OCI-LY7 (cell line): ENCODE data around the gene RUVBL2. TPM values are rescaled to one million over a fixed set of nuclear protein-coding genes. Genes with fewer than 3 reads are reported as not detected.

Experiments used
- BruUV-seq: library from RNA; stranded (reverse); fragments of 400-500 nt; replicated peaks from 2 replicates; lab custom pipeline; 2021; lab: Mats Ljungman, UMichigan
- CTCF ChIA-PET: fragments of 300-600 bp; sonication (Branson Sonifier 250); formaldehyde crosslinking; loops from one replicate; lab custom pipeline; 2022; ENCODE audit warnings: antibody characterized with exemption; ENCODE audit not compliant: unreplicated experiment; lab: Charles Lee
- POLR2A ChIA-PET: fragments of 300-600 bp; sonication (Branson Sonifier 250); formaldehyde crosslinking; loops from one replicate; lab custom pipeline; 2022; ENCODE audit warnings: antibody characterized with exemption; lab: Charles Lee
- DNase-seq: peaks from one replicate; pipeline ENCODE4 v3.0.0-alpha.2; 2015; ENCODE audit warnings: low spot score
- H2AFZ ChIP-seq: fragments of 200-600 bp; sonication (generic), shearing (Covaris generic); 2 replicates; pipeline ENCODE4 v1.6.1; 2014; ENCODE audit warnings: mild to moderate bottlenecking, antibody characterized with exemption, low read length, moderate library complexity
- H3K27ac ChIP-seq: fragments of 200-600 bp; sonication (generic); 2 replicates; pipeline ENCODE4 v1.5.1; 2014; ENCODE audit warnings: mixed run types, low read depth, mild to moderate bottlenecking, moderate library complexity, low read length, inconsistent platforms; ENCODE audit not compliant: poor library complexity, severe bottlenecking
- H3K36me3 ChIP-seq: fragments of 200-600 bp; sonication (generic); 2 replicates; pipeline ENCODE4 v1.6.1; 2014; ENCODE audit warnings: mild to moderate bottlenecking, antibody characterized with exemption, low read length, moderate library complexity, mixed read lengths; ENCODE audit not compliant: insufficient read depth
- H3K4me1 ChIP-seq: fragments of 200-600 bp; sonication (generic); 2 replicates; pipeline ENCODE4 v1.5.1; 2014; ENCODE audit warnings: mild to moderate bottlenecking, low read length; ENCODE audit not compliant: insufficient read depth, poor library complexity, severe bottlenecking
- H3K4me2 ChIP-seq: fragments of 200-600 bp; sonication (generic); 2 replicates; pipeline ENCODE4 v1.6.1; 2014; ENCODE audit warnings: mild to moderate bottlenecking, low read length
- H3K4me3 ChIP-seq: fragments of 200-600 bp; sonication (generic); 2 replicates; pipeline ENCODE4 v1.5.1; 2014; ENCODE audit warnings: mild to moderate bottlenecking, low read depth, low read length; ENCODE audit not compliant: poor library complexity, severe bottlenecking
- H3K79me2 ChIP-seq: fragments of 200-600 bp; sonication (generic); 2 replicates; pipeline ENCODE4 v1.6.1; 2016; ENCODE audit warnings: low read depth, mild to moderate bottlenecking, low read length, moderate library complexity, mixed read lengths; ENCODE audit not compliant: insufficient read depth
- H3K9me2 ChIP-seq: fragments of 200-600 bp; sonication (generic); 2 replicates; pipeline ENCODE4 v1.6.1; 2016; ENCODE audit warnings: mild to moderate bottlenecking, low read length, mixed read lengths; ENCODE audit not compliant: insufficient read depth
- H3K9me3 ChIP-seq: fragments of 200-600 bp; sonication (generic); 2 replicates; pipeline ENCODE4 v1.6.1; 2014; ENCODE audit warnings: mild to moderate bottlenecking, mixed run types, low read length, mixed read lengths
- H4K20me1 ChIP-seq: fragments of 200-600 bp; sonication (generic); 2 replicates; pipeline ENCODE4 v1.6.1; 2014; ENCODE audit warnings: mild to moderate bottlenecking, antibody characterized with exemption, low read length, moderate library complexity, mixed read lengths; ENCODE audit not compliant: insufficient read depth
- EZH2phosphoT487 ChIP-seq: fragments of 200-600 bp; sonication (generic); IDR thresholded peaks from 2 replicates; pipeline ENCODE4 v1.6.1; 2018; ENCODE audit warnings: low read depth, borderline replicate concordance, mild to moderate bottlenecking, mixed run types, antibody characterized with exemption, low read length, moderate library complexity, mixed read lengths
- intact Hi-C: fragments of 100-400 bp; cut with micrococcal nuclease; formaldehyde crosslinking; loops from one replicate; pipeline ENCODE4 v1.10.0; 2022; ENCODE audit not compliant: unreplicated experiment
- total RNA-seq, 2 experiments: library from RNA; depleted of rRNA in 1 of 2; stranded (reverse); fragments of >200 nt in 1 of 2; shearing (Covaris generic) in 1 of 2; gene quantifications; 2 replicates each; pipeline ENCODE4 v1.2.3, GENCODE V29; 2014 to 2022
- TF ChIP-seq, protein P1 (sequence below): fragments of 200-600 bp; sonication (generic); conservative IDR thresholded peaks from 2 replicates; pipeline ENCODE4 v1.5.1; 2014; ENCODE audit warnings: mild to moderate bottlenecking, antibody characterized with exemption, low read length, moderate library complexity, mixed read lengths

The RUVBL2 gene
- total RNA-seq, 2 experiments from 2014 or later = 125 to 265 TPM

DNA sequence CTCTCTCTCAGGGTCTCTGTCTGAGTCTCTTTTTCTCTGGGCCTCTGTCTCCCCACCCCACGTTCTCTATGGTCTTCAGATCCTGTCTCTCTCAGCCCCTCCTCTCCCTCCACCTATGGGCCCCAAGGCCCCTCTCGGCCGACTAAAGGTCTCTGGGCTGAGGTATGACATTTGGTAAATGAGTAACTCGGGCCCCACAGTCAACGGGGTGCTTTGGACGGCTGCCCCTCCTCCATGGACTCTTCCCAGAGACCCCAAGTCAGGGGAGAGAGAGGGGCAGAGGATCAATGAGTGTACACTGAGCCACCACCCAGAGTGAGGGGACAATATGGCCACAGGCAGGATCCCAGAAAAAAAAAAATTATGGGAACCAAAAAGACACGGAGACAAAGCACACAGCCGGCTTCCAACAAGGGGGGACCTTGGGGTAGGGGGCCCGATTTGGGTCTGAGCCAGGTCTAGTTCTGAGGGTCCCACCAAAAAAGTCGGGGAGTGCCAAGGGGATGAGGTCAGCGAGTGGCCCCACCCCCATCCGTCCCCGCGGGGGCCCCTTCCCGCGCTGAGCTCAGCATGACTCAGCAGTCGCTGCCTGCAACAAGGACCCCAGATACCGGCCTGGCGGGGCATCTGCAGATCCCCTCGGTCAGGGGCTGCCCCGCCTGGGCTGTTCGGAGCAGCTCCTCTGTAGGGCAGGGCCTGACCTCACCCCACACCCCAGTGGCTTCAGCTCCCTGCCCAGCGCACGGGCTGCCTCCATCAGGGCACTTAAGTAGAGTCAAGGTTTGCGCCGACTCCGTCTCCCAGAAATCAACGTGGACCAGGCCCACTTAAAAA, 30.1 kb upstream of the RUVBL2 start:
- no peak for TF ChIP-seq EZH2phosphoT487
- TF ChIP-seq, protein P1, sequence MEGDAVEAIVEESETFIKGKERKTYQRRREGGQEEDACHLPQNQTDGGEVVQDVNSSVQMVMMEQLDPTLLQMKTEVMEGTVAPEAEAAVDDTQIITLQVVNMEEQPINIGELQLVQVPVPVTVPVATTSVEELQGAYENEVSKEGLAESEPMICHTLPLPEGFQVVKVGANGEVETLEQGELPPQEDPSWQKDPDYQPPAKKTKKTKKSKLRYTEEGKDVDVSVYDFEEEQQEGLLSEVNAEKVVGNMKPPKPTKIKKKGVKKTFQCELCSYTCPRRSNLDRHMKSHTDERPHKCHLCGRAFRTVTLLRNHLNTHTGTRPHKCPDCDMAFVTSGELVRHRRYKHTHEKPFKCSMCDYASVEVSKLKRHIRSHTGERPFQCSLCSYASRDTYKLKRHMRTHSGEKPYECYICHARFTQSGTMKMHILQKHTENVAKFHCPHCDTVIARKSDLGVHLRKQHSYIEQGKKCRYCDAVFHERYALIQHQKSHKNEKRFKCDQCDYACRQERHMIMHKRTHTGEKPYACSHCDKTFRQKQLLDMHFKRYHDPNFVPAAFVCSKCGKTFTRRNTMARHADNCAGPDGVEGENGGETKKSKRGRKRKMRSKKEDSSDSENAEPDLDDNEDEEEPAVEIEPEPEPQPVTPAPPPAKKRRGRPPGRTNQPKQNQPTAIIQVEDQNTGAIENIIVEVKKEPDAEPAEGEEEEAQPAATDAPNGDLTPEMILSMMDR = no peak
- no peak for DNase-seq
- intact Hi-C loops = no loop called here
- H3K4me2 ChIP-seq = peak overlapping the region; percentile 94
- H3K79me2 ChIP-seq = peaks cover 17% of the 10 kb centered on the region; the same call in 1 of the 2 replicates
- ChIA-PET CTCF (no interaction called here), POLR2A (interaction anchor here (0.6 to 0.8 kb wide), 2 partner anchors 12 to 46 kb away, joined by 4 read pairs; no protein-coding TSS in a partner anchor)
- no peak overlapping the region for H2AFZ ChIP-seq
- H3K9me2 ChIP-seq = no peaks in the 10 kb centered on the region
- no peaks in the 10 kb centered on the region for H4K20me1 ChIP-seq
- H3K27ac ChIP-seq = peak overlapping the region; percentile 54
- H3K36me3 ChIP-seq = peaks cover 27% of the 10 kb centered on the region
- no peaks in the 10 kb centered on the region for H3K9me3 ChIP-seq
- H3K4me3 ChIP-seq = peak overlapping the region; percentile 73
- peaks cover 53% of the 10 kb centered on the region for H3K4me1 ChIP-seq
- BruUV-seq = no TSS peak

DNA sequence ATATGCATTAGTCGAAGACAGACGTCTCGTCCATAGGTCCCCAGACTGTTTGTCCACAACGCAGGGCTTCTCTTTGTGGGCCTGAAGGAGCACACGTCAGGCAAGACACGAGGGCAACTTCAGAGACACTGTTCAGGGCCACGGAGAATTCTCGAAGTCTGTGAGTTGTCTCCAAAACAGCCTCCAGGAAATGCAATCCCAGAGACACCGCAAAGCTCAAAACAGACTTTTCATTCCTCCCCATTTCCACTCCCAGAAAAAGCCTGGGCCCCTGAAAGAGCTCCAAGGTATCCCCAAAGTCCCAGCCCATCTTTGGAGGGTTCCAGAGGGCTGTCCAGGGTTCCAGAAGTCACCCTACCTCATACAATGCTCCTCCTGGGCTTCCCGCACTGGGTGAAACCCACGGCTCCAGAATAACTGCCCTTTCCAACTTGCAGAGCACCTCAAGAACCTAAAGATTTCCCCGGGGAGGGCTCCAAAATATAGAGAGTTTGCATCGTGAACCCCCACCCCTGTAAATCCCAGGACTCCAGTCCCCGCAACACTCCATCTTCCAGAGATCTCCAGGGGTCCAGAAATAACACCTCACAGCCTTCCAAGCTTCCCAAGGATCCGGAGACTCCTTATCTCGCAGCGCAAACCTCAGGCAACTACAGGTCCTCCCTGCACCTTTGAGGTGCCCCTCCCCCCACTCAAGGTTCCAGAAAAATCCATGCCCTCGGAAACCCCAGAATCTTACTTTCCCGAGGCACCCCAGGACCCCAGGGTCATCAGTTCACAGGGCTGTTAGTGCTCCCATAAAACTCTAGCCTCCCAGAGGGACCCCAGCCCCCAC, 29.3 kb upstream of the RUVBL2 start:
- H3K27ac ChIP-seq = peak overlapping the region; percentile 54
- peaks cover 17% of the 10 kb centered on the region; the same call in 1 of the 2 replicates for H3K79me2 ChIP-seq
- BruUV-seq = no TSS peak
- no peak overlapping the region; the same call in 1 of the 2 replicates for H2AFZ ChIP-seq
- ChIA-PET POLR2A (interaction anchor here (0.8 kb wide), 1 partner anchor 13 kb away, joined by 4 read pairs; no protein-coding TSS in a partner anchor), CTCF (no interaction called here)
- peak overlapping the region; percentile 94 for H3K4me2 ChIP-seq
- peaks cover 34% of the 10 kb centered on the region for H3K36me3 ChIP-seq
- H3K4me3 ChIP-seq = peak overlapping the region; percentile 73
- H4K20me1 ChIP-seq = no peaks in the 10 kb centered on the region
- intact Hi-C loops = loop anchor here (1.0 kb wide), 1 partner anchor 91 kb away; no protein-coding TSS in a partner anchor
- H3K9me2 ChIP-seq = no peaks in the 10 kb centered on the region
- DNase-seq = no peak
- H3K9me3 ChIP-seq = no peaks in the 10 kb centered on the region
- peaks cover 53% of the 10 kb centered on the region for H3K4me1 ChIP-seq
- TF ChIP-seq EZH2phosphoT487 = no peak
- TF ChIP-seq, protein P1 = no peak
